GM21360 (cell line): Measurements from ENCODE around the gene UFM1.
"Not testable (repeated sequence)": the region's sequence is repeated elsewhere in the genome, so short reads cannot be mapped to it uniquely, and the experiment has no call there.

ENCODE experiments used
- ATAC-seq: cut with Tn5 transposase; IDR thresholded peaks from one replicate; pipeline ENCODE4 v1.9.1; 2021; ENCODE audit warnings: mild to moderate bottlenecking, moderate library complexity; ENCODE audit not compliant: unreplicated experiment

The UFM1 gene

GRCh38 chr13:38363746-38364145 is 14.1 kb downstream of the UFM1 start:
- ATAC-seq = not testable (repeated sequence)

GRCh38 chr13:38365661-38366060 is 16.0 kb downstream of the UFM1 start:
- ATAC-seq = no peak

DNA sequence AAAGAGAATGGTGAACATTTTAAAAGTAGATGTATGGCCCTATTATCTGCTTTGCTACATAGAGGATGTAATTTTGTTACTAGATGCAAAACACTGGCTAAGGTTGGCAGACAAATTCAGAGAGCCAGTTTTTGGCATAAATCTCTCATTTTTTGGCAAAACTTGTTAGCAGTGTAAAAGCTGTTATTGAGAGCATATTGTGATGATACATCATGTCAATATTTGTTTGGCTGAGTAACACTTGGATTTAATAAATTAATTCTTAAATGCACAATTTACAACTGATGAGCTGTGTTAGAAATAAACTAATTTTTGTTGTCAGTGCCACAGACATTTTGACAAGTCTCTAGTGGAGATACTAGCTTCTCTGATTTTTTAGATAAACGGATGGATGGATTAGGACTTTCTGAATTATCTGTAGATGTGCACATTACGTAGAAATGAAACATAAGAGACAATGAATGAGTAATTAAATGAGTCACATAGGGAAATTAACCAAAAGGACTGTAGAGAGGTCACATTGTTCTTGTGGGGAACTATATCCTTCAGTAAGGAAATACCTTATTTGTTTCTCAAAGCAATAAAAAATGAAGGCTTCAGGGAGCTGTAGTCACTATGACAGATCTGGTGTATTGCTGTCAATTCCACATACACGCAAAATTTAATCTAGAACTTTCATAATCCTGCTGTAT is 17.4 kb downstream of the UFM1 start:
- no peak for ATAC-seq

DNA sequence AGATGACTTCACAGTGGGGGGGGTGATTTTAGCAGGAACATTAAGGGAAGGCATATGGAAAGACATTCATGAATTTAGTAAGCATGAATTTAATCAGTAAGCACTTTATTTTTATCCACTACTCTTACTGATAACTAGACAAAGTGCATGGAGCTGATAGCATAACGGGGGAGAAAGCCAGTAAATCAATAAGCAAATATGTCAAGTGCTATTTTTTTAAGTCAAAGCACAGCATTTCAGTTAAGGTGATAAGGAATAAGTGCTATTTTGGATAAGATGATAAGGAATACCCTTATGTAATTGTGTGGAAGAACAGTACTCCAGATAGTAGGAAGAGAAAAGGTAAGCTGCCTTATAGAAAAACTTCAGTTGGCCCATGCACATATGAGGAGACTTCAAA is 19.4 kb downstream of the UFM1 start:
- ATAC-seq = no peak

DNA sequence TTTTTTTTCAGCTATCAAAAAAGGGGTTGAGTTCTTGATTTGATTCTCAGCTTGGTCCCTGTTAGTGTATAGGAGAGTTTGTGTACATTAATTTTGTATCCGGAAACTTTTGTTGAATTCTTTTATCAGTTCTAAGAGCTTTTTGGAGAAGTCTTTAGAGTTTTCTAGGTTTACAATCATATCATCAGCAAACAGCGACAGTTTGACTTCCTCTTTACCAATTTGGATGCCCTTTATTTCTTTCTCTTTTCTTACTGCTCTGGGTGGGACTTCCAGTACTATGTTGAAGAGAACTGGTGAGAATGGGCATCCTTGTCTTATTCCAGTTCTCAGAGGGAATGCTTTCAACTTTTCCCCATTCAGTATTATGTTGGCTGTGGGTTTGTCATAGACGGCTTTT is 20.4 kb downstream of the UFM1 start:
- ATAC-seq = not testable (repeated sequence)

DNA sequence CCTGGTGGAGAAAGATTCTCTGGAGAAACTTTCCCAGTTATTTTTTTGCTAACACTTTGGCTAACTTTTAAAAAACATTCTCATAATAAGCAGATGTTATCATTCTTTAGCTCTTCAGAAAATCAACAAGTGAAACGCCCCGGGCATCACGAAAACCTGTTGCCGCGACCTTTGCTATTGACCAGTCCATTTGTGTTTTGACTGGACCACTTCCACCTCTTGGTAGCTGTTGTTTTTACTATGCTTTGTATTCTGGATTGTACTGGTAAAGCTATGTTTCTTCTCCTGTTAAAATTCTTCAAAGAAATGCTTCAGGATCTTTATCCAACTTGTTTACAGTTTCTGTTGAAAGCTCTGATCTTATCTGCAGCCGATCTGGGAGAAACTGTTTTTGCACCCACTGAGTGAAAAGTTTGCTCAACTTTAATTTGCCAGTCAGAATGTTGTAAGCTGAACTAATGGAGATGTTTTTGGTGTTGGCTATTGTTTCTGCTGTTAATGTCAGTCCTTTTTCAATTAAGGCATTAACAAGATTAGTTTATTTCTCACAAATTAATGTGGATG is 23.3 kb downstream of the UFM1 start:
- no peak for ATAC-seq

DNA sequence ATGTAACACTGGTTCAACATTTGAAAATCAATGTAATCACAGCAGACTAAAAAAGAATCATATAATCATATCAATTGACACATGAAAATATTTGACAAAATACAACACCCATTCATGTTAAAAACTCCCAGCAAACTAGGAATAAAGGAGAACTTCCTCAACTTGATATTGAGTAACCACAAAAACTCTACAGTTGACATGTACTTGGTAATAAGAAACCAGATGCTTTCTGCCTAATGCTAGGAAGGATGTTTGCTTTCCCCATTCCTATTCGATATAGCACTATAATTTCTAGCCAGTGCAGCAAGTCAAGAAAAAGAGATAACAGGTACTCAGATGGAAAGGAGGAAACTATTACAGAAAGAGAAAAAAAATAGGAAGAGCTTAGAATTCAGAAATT is 26.9 kb downstream of the UFM1 start:
- ATAC-seq = no peak

DNA sequence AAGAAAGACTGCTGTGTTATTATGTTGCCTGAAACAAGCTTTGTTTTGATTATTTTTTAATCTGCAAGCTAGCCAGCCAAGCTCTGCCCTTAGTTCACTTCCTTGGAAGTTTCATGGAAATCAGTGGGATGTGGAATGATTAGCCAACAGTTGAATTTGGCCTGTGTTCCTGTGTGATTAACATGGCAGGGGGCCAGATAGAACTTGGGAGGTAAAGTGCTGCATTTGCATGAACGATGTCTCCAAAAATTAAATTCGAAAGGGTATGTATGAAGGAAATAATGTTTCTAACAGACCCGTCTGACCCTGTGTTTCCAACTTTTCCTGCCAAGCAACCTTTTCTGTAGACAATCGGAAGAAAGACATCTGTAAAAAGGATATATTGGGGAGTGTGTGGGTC is 32.2 kb downstream of the UFM1 start:
- no peak for ATAC-seq

DNA sequence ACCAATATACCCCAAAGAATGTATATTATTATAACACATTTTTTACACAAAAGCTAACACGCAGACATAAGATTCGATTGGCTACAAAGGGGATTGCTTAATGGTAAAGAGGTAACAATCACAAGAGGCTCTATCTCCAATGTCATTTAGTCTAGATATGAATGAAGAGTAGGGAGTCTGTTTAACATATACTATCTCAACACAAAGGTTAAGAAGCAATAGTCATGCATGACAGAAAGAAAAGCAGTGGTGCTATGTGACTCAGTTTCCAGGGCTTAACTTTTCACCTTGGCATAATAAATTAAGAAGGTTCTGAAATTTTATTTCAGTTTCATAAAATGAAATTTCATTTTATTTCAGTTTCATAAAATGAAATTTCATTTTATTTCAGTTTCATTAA is 33.3 kb downstream of the UFM1 start:
- no peak for ATAC-seq

DNA sequence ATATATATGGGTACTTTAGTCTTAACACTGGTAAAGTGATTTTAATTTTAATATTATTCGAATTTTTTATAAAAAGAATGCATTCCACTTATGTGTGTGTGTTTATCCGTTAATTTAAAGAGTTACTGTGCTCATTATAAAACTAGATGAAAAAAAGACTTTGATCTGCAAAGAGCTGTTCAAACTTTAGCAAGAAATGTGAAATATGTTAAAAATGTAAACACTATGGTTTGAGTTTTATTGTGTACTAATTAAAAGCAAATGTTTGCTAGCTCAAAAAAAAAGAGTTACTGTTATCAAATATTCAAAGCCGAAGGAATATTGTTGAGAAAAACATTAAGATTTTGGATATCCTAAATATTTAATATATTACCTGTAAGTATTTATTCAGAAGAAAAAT is 34.5 kb downstream of the UFM1 start:
- no peak for ATAC-seq

- no peak for ATAC-seq
These were observed 35.7 kb downstream of the UFM1 start for GRCh38 chr13:38385153-38385891.

- ATAC-seq = no peak
These were observed 36.8 kb downstream of the UFM1 start for GRCh38 chr13:38386421-38386820.

GRCh38 chr13:38391341-38391740 is 41.7 kb downstream of the UFM1 start:
- ATAC-seq = no peak

DNA sequence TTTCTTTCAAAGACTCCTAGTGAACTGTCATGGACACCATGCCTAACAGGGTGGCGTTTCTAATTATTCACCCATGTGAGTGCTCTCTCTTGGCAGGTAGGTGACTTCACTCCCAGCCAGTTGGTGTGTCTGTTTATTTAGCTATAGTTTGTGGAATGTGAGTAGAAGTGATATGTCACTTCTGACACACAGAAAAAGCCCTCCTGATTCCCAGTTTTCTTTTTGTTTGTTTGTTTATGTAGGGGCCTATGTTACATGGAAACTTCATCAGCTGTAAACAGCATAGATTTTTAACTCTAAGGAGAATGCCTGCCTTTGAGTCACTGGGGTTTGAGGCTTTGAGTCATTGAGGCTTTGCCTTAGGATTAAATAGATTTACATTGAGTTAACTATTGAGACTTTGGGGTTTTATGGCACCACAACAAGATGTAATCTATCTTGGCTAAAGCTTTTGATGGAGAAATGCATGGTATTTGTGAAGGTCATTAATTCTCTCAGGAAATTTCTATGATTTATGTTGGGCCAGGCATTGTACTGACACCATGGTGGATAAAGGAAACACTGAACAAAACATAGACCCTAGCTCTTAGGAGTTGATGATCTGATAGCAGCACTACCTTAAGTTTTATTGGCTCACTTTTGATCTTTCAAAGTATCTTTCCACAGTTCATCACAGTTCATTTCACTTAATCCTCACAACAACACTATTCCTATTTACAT is 45.3 kb downstream of the UFM1 start:
- ATAC-seq = no peak

GRCh38 chr13:38395497-38395788 is 45.8 kb downstream of the UFM1 start:
- no peak for ATAC-seq

DNA sequence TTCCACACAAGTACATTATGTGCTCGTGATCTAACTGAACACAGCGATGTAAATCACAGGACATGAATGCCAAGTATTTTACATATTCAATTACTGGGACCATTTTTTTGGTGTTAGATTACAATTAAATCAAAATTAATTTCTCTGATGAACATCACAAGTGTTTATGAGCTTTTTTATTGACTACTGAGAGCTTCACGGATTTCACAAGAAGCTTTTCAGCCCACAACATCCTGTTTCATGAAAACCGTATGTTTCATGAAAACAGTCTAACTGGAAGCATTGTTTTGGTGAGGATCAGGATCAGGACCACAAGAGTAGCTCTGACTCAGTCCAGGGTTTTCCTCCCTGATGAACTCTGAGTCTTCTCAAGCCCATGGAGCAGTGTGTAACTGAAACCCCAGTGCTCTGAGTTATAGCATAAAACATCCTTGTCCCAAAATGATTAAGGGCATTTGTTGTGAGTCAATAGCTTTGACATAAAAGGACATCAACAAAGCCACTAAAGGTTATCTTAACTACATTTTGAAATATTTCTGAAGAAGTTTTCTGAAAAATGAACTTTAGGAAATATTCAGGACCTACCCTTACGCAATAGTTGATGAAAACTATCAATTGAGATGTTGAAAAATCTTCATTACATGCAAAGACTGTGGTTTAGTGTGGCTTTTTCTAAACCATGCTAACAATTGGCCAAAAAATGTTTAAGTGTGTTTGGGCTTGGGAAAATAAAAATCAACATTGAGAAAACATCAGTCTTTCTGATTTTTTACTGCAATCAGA is 49.3 kb downstream of the UFM1 start:
- ATAC-seq = no peak

- ATAC-seq = no peak
These were observed 49.9 kb downstream of the UFM1 start for GRCh38 chr13:38399535-38399934.

GRCh38 chr13:38401276-38401675 is 51.6 kb downstream of the UFM1 start:
- no peak for ATAC-seq

GRCh38 chr13:38405216-38405615 is 55.6 kb downstream of the UFM1 start:
- ATAC-seq = no peak

DNA sequence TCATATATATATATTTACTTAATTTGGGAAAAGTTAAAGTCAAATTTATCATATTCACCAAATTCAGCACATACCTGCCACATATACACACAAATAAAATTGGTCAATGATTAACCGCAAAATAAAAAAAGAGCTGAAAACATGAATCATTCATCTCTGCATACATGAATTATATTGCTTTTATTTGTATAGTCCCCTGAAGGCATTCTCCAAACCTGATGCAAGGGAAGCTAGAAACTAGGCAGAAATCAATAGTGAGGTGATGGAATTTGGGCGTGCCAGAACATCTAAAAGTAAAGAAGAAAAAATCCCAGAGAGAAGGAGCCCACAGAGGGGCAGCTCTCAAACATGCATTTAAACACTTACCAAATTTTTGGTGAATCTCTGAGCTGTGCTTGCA is 60.1 kb downstream of the UFM1 start:
- no peak for ATAC-seq

DNA sequence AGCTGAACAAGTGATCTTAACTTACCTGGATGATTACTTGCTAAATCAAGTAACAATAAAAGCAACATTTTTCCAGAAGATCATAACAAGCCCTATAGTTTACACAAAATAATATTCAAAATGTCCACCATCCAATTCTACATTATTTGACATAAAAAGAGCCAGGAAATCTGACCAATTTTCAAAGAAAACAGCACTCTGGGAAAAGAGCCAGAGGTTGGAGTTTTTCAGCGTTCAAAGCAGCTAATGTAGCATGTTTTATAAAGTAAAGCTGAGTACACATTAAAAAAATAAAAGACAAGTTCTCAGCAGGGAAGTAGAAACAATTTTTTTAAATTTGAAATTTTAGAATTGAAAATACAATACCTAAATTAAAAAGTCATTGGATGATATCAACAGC is 62.6 kb downstream of the UFM1 start:
- no peak for ATAC-seq
